GM23338 (cell line): ENCODE measurements around the gene FBXW2. TPM values are rescaled to one million over a fixed set of nuclear protein-coding genes. Genes with fewer than 3 reads are reported as not detected.

Source experiments
- ATAC-seq: fragments of 200-7000 bp; cut with Tn5 transposase; 3 replicates; pipeline ENCODE4 v1.9.1; 2020
- DNase-seq: peaks from one replicate; pipeline ENCODE4 v3.0.0-alpha.2; 2015; ENCODE audit warnings: low spot score
- H2AFZ ChIP-seq: fragments of 200-600 bp; sonication (generic); 2 replicates; pipeline ENCODE4 v1.8.0; 2016; ENCODE audit warnings: antibody characterized with exemption, mild to moderate bottlenecking, moderate library complexity
- H3F3A ChIP-seq: fragments of 200-600 bp; sonication (generic); replicated peaks from 2 replicates; pipeline ENCODE4 v1.8.0; 2017; ENCODE audit warnings: antibody characterized with exemption, mixed run types, low read depth
- H3K27ac ChIP-seq: fragments of 200-600 bp; sonication (generic); 2 replicates; pipeline ENCODE4 v1.6.1; 2016; ENCODE audit warnings: low read depth
- H3K27me3 ChIP-seq: fragments of 200-600 bp; sonication (generic); 2 replicates; pipeline ENCODE4 v1.8.0; 2016; ENCODE audit warnings: mild to moderate bottlenecking, mixed run types, moderate library complexity; ENCODE audit not compliant: insufficient read depth
- H3K36me3 ChIP-seq: fragments of 200-600 bp; sonication (generic); 2 replicates; pipeline ENCODE4 v1.8.0; 2016; ENCODE audit warnings: mild to moderate bottlenecking; ENCODE audit not compliant: insufficient read depth
- H3K4me1 ChIP-seq: fragments of 200-600 bp; sonication (generic); 2 replicates; pipeline ENCODE4 v1.8.0; 2016; ENCODE audit warnings: mild to moderate bottlenecking, moderate library complexity; ENCODE audit not compliant: insufficient read depth
- H3K4me2 ChIP-seq: fragments of 200-600 bp; sonication (generic); 2 replicates; pipeline ENCODE4 v1.7.1; 2017; ENCODE audit warnings: mixed run types
- H3K4me3 ChIP-seq: fragments of 200-600 bp; sonication (generic); 2 replicates; pipeline ENCODE4 v1.6.1; 2016; ENCODE audit warnings: mixed run types
- H3K79me2 ChIP-seq: fragments of 200-600 bp; sonication (generic); replicated peaks from 2 replicates; pipeline ENCODE4 v1.8.0; 2017; ENCODE audit warnings: mild to moderate bottlenecking; ENCODE audit not compliant: insufficient read depth
- H3K9me2 ChIP-seq: fragments of 200-600 bp; sonication (generic); 2 replicates; pipeline ENCODE4 v1.8.0; 2017; ENCODE audit not compliant: insufficient read depth
- H4K20me1 ChIP-seq: fragments of 200-600 bp; sonication (generic); replicated peaks from 2 replicates; pipeline ENCODE4 v1.8.0; 2017; ENCODE audit warnings: mild to moderate bottlenecking; ENCODE audit not compliant: insufficient read depth
- H3K27ac Mint-ChIP-seq: 2 replicates; pipeline ENCODE4 v1.8.0; 2020; ENCODE audit warnings: inconsistent platforms, mild to moderate bottlenecking, moderate library complexity, mixed read lengths
- H3K27me3 Mint-ChIP-seq: 3 replicates; pipeline ENCODE4 v1.8.0; 2022; ENCODE audit warnings: low read depth, mild to moderate bottlenecking, moderate library complexity, mixed read lengths, inconsistent platforms; ENCODE audit not compliant: insufficient read depth, poor library complexity
- H3K36me3 Mint-ChIP-seq: 3 replicates; pipeline ENCODE4 v1.8.0; 2021; ENCODE audit warnings: low read depth, mild to moderate bottlenecking, inconsistent platforms, moderate library complexity, mixed read lengths
- H3K4me1 Mint-ChIP-seq: 3 replicates; pipeline ENCODE4 v1.8.0; 2020; ENCODE audit warnings: mild to moderate bottlenecking, inconsistent platforms, mixed read lengths
- H3K4me3 Mint-ChIP-seq: 3 replicates; pipeline ENCODE4 v1.8.0; 2021; ENCODE audit warnings: moderate library complexity, mild to moderate bottlenecking, inconsistent platforms, mixed read lengths
- H3K9me3 Mint-ChIP-seq: 3 replicates; pipeline ENCODE4 v1.8.0; 2020; ENCODE audit warnings: moderate library complexity, mild to moderate bottlenecking, inconsistent platforms, mixed read lengths
- CREB1 ChIP-seq: fragments of 250-450 bp; sonication (Bioruptor Pico); IDR thresholded peaks from 2 replicates; pipeline ENCODE4 v1.5.0; 2020; ENCODE audit warnings: low read depth, mild to moderate bottlenecking, moderate library complexity
- STAT1 ChIP-seq: IDR thresholded peaks from one replicate; pipeline ENCODE4 v1.6.1; 2016; ENCODE audit warnings: antibody characterized with exemption; ENCODE audit not compliant: unreplicated experiment
- polyA plus RNA-seq: library from polyadenylated mRNA; unstranded; fragments of >200 nt; fragmentation: Nextera tagmentation; extraction: Ambion mirVana; gene quantifications from 2 replicates; pipeline ENCODE4 v1.2.1, GENCODE V29; 2016
- total RNA-seq: library from RNA; depleted of rRNA; stranded (reverse); fragments of >200 nt; shearing (Covaris generic); gene quantifications from 2 replicates; pipeline ENCODE4 v1.2.3, GENCODE V29; 2014
- TF ChIP-seq, protein P1 (sequence below), 2 experiments: fragments of 200-600 bp in 1 of 2; sonication (generic) in 1 of 2; conservative IDR thresholded peaks; 2 replicates each; pipeline versions ENCODE4 v1.5.1 to v1.6.1; 2016 to 2017; ENCODE audit warnings: antibody characterized with exemption in 2 of 2, low read depth in 2 of 2, mild to moderate bottlenecking in 2 of 2, moderate library complexity in 1 of 2
- TF ChIP-seq, protein P2 (sequence below): IDR thresholded peaks from one replicate; pipeline ENCODE4 v1.6.1; 2018; ENCODE audit warnings: antibody characterized with exemption; ENCODE audit not compliant: unreplicated experiment
- TF ChIP-seq, protein P3 (sequence below): fragments of 250-450 bp; sonication (Bioruptor Pico); IDR thresholded peaks from 2 replicates; pipeline ENCODE4 v1.5.0; 2020; ENCODE audit warnings: mild to moderate bottlenecking, moderate library complexity

Gene FBXW2
- total and polyA plus RNA-seq, 2 experiments from 2014 or later, result 10.0 to 55.2 TPM

DNA sequence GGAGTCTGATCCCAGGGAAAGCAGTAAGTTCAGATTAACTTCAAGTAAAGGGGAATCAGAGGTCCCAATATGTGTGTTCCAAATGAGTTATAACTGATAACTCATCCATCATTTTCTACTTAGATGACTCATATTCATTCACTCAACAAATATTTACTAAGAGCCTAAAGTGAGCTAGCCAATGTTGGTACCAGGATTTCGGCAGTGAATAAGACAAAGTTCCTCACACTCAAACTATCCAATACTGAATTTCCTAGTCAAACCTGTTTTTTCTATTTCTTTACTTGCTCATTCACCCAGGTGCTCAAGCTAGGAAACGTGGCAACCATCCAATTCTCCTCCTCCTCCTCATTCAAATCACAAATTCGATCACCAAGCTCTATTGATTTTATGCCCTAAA, 25.8 kb downstream of the FBXW2 start (continued):
- TF ChIP-seq, protein P1, sequence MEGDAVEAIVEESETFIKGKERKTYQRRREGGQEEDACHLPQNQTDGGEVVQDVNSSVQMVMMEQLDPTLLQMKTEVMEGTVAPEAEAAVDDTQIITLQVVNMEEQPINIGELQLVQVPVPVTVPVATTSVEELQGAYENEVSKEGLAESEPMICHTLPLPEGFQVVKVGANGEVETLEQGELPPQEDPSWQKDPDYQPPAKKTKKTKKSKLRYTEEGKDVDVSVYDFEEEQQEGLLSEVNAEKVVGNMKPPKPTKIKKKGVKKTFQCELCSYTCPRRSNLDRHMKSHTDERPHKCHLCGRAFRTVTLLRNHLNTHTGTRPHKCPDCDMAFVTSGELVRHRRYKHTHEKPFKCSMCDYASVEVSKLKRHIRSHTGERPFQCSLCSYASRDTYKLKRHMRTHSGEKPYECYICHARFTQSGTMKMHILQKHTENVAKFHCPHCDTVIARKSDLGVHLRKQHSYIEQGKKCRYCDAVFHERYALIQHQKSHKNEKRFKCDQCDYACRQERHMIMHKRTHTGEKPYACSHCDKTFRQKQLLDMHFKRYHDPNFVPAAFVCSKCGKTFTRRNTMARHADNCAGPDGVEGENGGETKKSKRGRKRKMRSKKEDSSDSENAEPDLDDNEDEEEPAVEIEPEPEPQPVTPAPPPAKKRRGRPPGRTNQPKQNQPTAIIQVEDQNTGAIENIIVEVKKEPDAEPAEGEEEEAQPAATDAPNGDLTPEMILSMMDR (conservative IDR thresholded peaks at IDR 0.05; ENCODE audit: low read depth in 2 of 2), result no peak
- no peak for TF ChIP-seq STAT1

DNA sequence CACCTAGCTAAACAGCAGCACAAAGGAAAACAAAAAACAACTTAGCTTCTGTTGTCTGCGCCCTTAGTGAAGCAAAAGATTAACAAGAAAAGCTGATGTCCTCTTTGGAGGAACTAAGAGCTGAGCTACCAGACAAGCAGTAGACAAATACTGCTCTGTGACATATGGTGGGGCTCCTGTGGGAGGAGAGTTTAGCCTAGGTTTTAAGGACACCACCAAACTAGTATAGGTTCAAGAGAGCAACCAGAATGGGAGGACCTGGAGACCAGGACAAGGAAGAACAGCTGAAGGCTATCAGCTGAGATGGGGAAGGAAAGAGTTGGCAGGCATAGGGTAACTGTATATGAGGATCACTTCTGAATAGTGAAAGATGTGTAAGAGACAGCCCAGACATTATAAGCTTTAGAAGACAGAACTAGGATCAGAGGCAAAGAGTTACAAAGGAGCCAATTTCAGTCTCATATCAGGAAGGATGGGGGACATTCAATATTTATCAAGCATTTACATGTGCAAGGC, 27.2 kb downstream of the FBXW2 start:
- no peaks in the 10 kb centered on the region for H3K9me3 Mint-ChIP-seq
- TF ChIP-seq, protein P1 (conservative IDR thresholded peaks at IDR 0.05; ENCODE audit: low read depth in 2 of 2), result no peak
- Histone ChIP-seq H3K27me3 (no peaks in the 10 kb centered on the region), H2AFZ (no peak overlapping the region), H3K4me3 (no peak overlapping the region), H3K4me1 (peaks cover 8% of the 10 kb centered on the region; the same call in 1 of the 2 replicates), H3K27ac (no peak overlapping the region), H3K9me2 (no peaks in the 10 kb centered on the region), H3K4me2 (no peak overlapping the region), H3K36me3 (peaks cover 32% of the 10 kb centered on the region), H3F3A (no peaks in the 10 kb centered on the region), H4K20me1 (peaks cover 20% of the 10 kb centered on the region; the same call in 1 of the 2 replicates), H3K79me2 (no peaks in the 10 kb centered on the region)
- H3K4me3 Mint-ChIP-seq, result no peak overlapping the region
- no peaks in the 10 kb centered on the region for H3K4me1 Mint-ChIP-seq
- H3K27ac Mint-ChIP-seq, result no peak overlapping the region
- DNase-seq, result no peak
- no peak for ATAC-seq
- H3K27me3 Mint-ChIP-seq, result no peaks in the 10 kb centered on the region
- H3K36me3 Mint-ChIP-seq, result peaks cover 59% of the 10 kb centered on the region

DNA sequence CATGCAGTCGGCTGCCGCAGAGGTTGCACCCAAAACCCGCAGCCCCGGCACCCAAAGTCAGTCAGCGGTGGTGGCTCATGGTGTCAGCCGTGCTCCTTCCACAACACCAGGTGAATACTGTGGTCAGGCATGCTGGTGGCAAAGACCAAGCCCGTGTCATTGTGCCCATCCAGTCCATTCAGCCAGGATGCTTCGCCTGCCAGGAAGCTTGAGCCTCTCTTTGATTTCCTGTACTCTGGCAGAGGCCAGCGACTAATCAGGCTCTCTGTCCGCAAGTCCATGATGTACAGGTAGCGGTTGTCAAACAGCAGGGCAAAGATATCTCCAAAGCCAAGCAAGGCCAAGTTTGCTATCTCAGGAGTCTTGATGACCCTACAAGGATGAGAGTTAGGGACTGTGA, 28.7 kb downstream of the FBXW2 start:
- no peaks in the 10 kb centered on the region for H3K27me3 ChIP-seq
- H3F3A ChIP-seq, result no peaks in the 10 kb centered on the region
- Mint-ChIP-seq H3K36me3 (peaks cover 45% of the 10 kb centered on the region), H3K4me1 (no peaks in the 10 kb centered on the region), H3K27me3 (no peaks in the 10 kb centered on the region), H3K27ac (no peak overlapping the region), H3K9me3 (no peaks in the 10 kb centered on the region), H3K4me3 (no peak overlapping the region)
- H3K4me1 ChIP-seq, result peaks cover 8% of the 10 kb centered on the region; the same call in 1 of the 2 replicates
- H3K4me2 ChIP-seq, result no peak overlapping the region
- no peak overlapping the region for H3K27ac ChIP-seq
- no peak overlapping the region for H2AFZ ChIP-seq
- no peaks in the 10 kb centered on the region for H3K9me2 ChIP-seq
- H4K20me1 ChIP-seq, result peaks cover 16% of the 10 kb centered on the region; the same call in 1 of the 2 replicates
- no peak for DNase-seq
- no peak overlapping the region for H3K4me3 ChIP-seq
- H3K79me2 ChIP-seq, result no peaks in the 10 kb centered on the region
- peaks cover 21% of the 10 kb centered on the region for H3K36me3 ChIP-seq
- no peak for ATAC-seq
- TF ChIP-seq, protein P2, sequence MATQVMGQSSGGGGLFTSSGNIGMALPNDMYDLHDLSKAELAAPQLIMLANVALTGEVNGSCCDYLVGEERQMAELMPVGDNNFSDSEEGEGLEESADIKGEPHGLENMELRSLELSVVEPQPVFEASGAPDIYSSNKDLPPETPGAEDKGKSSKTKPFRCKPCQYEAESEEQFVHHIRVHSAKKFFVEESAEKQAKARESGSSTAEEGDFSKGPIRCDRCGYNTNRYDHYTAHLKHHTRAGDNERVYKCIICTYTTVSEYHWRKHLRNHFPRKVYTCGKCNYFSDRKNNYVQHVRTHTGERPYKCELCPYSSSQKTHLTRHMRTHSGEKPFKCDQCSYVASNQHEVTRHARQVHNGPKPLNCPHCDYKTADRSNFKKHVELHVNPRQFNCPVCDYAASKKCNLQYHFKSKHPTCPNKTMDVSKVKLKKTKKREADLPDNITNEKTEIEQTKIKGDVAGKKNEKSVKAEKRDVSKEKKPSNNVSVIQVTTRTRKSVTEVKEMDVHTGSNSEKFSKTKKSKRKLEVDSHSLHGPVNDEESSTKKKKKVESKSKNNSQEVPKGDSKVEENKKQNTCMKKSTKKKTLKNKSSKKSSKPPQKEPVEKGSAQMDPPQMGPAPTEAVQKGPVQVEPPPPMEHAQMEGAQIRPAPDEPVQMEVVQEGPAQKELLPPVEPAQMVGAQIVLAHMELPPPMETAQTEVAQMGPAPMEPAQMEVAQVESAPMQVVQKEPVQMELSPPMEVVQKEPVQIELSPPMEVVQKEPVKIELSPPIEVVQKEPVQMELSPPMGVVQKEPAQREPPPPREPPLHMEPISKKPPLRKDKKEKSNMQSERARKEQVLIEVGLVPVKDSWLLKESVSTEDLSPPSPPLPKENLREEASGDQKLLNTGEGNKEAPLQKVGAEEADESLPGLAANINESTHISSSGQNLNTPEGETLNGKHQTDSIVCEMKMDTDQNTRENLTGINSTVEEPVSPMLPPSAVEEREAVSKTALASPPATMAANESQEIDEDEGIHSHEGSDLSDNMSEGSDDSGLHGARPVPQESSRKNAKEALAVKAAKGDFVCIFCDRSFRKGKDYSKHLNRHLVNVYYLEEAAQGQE, result no peak
- TF ChIP-seq CREB1 (CRISPR knock-in tag), result no peak
- TF ChIP-seq, protein P3, sequence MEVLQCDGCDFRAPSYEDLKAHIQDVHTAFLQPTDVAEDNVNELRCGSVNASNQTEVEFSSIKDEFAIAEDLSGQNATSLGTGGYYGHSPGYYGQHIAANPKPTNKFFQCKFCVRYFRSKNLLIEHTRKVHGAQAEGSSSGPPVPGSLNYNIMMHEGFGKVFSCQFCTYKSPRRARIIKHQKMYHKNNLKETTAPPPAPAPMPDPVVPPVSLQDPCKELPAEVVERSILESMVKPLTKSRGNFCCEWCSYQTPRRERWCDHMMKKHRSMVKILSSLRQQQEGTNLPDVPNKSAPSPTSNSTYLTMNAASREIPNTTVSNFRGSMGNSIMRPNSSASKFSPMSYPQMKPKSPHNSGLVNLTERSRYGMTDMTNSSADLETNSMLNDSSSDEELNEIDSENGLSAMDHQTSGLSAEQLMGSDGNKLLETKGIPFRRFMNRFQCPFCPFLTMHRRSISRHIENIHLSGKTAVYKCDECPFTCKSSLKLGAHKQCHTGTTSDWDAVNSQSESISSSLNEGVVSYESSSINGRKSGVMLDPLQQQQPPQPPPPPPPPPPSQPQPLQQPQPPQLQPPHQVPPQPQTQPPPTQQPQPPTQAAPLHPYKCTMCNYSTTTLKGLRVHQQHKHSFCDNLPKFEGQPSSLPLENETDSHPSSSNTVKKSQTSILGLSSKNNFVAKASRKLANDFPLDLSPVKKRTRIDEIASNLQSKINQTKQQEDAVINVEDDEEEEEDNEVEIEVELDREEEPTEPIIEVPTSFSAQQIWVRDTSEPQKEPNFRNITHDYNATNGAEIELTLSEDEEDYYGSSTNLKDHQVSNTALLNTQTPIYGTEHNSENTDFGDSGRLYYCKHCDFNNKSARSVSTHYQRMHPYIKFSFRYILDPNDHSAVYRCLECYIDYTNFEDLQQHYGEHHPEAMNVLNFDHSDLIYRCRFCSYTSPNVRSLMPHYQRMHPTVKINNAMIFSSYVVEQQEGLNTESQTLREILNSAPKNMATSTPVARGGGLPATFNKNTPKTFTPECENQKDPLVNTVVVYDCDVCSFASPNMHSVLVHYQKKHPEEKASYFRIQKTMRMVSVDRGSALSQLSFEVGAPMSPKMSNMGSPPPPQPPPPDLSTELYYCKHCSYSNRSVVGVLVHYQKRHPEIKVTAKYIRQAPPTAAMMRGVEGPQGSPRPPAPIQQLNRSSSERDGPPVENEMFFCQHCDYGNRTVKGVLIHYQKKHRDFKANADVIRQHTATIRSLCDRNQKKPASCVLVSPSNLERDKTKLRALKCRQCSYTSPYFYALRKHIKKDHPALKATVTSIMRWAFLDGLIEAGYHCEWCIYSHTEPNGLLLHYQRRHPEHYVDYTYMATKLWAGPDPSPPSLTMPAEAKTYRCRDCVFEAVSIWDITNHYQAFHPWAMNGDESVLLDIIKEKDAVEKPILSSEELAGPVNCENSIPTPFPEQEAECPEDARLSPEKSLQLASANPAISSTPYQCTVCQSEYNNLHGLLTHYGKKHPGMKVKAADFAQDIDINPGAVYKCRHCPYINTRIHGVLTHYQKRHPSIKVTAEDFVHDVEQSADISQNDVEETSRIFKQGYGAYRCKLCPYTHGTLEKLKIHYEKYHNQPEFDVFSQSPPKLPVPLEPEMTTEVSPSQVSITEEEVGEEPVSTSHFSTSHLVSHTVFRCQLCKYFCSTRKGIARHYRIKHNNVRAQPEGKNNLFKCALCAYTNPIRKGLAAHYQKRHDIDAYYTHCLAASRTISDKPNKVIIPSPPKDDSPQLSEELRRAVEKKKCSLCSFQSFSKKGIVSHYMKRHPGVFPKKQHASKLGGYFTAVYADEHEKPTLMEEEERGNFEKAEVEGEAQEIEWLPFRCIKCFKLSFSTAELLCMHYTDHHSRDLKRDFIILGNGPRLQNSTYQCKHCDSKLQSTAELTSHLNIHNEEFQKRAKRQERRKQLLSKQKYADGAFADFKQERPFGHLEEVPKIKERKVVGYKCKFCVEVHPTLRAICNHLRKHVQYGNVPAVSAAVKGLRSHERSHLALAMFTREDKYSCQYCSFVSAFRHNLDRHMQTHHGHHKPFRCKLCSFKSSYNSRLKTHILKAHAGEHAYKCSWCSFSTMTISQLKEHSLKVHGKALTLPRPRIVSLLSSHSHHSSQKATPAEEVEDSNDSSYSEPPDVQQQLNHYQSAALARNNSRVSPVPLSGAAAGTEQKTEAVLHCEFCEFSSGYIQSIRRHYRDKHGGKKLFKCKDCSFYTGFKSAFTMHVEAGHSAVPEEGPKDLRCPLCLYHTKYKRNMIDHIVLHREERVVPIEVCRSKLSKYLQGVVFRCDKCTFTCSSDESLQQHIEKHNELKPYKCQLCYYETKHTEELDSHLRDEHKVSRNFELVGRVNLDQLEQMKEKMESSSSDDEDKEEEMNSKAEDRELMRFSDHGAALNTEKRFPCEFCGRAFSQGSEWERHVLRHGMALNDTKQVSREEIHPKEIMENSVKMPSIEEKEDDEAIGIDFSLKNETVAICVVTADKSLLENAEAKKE, result no peak
- TF ChIP-seq STAT1, result no peak
